Mononuclear cell (primary cell): ENCODE measurements around the gene SFI1. TPM values are rescaled to one million over a fixed set of nuclear protein-coding genes. Genes with fewer than 3 reads are reported as not detected.
"Not testable (repeated sequence)": the region's sequence is repeated elsewhere in the genome, so short reads cannot be mapped to it uniquely, and the experiment has no call there.

ENCODE experiments used
- H3K27me3 ChIP-seq: 2 replicates; pipeline ENCODE4 v1.6.0; 2011; ENCODE audit warnings: low read length, control low read depth; ENCODE audit not compliant: insufficient read depth
- H3K4me1 ChIP-seq: 2 replicates; pipeline ENCODE4 v1.5.1; 2011; ENCODE audit warnings: mild to moderate bottlenecking, low read length, control low read depth; ENCODE audit not compliant: insufficient read depth
- H3K4me3 ChIP-seq: 2 replicates; pipeline ENCODE4 v1.5.1; 2011; ENCODE audit warnings: mild to moderate bottlenecking, low read length, moderate library complexity
- H3K9me3 ChIP-seq: 2 replicates; pipeline ENCODE4 v1.5.1; 2011; ENCODE audit warnings: low read depth, mild to moderate bottlenecking, control low read depth, low read length
- total RNA-seq: library from RNA; depleted of rRNA; stranded (reverse); fragments of >200 nt; gene quantifications from one replicate; pipeline ENCODE4 v1.2.3, GENCODE V29; 2012

SFI1 gene
- total RNA-seq, 1 donor: 63.2 TPM

- not testable (repeated sequence) for H3K4me3 ChIP-seq, H3K9me3 ChIP-seq, H3K4me1 ChIP-seq, H3K27me3 ChIP-seq
Measured at GRCh38 chr22:31507517-31507916, 11.2 kb downstream of the SFI1 start.

GRCh38 chr22:31508536-31508935 lies 12.2 kb downstream of the SFI1 start:
- no peaks in the 10 kb centered on the region for H3K27me3 ChIP-seq
- no peak overlapping the region for H3K4me3 ChIP-seq
- no peaks in the 10 kb centered on the region for H3K4me1 ChIP-seq
- H3K9me3 ChIP-seq: no peaks in the 10 kb centered on the region

- Histone ChIP-seq H3K4me3 (no peak overlapping the region), H3K9me3 (no peaks in the 10 kb centered on the region), H3K4me1 (no peaks in the 10 kb centered on the region), H3K27me3 (no peaks in the 10 kb centered on the region)
Measured at GRCh38 chr22:31509061-31509762, 12.9 kb downstream of the SFI1 start.

GRCh38 chr22:31520051-31520450 lies 23.7 kb downstream of the SFI1 start:
- H3K27me3 ChIP-seq: no peaks in the 10 kb centered on the region
- H3K4me3 ChIP-seq: no peak overlapping the region
- H3K9me3 ChIP-seq: no peaks in the 10 kb centered on the region
- H3K4me1 ChIP-seq: no peaks in the 10 kb centered on the region

GRCh38 chr22:31524132-31524531 lies 27.8 kb downstream of the SFI1 start:
- H3K4me3 ChIP-seq, H3K4me1 ChIP-seq, H3K27me3 ChIP-seq, H3K9me3 ChIP-seq: not testable (repeated sequence)

GRCh38 chr22:31526270-31526669 lies 29.9 kb downstream of the SFI1 start:
- H3K4me1 ChIP-seq: peaks cover 8% of the 10 kb centered on the region

GRCh38 chr22:31530823-31531195 lies 34.5 kb downstream of the SFI1 start:
- Histone ChIP-seq H3K9me3 (no peaks in the 10 kb centered on the region), H3K4me3 (no peak overlapping the region)

More at GRCh38 chr22:31526270-31526669, 29.9 kb downstream of the SFI1 start:
- H3K4me3 ChIP-seq: no peak overlapping the region
- H3K27me3 ChIP-seq: no peaks in the 10 kb centered on the region
- H3K9me3 ChIP-seq: no peaks in the 10 kb centered on the region

GRCh38 chr22:31532060-31532459 lies 35.7 kb downstream of the SFI1 start:
- no peaks in the 10 kb centered on the region for H3K9me3 ChIP-seq
- no peak overlapping the region for H3K4me3 ChIP-seq
- H3K27me3 ChIP-seq: no peaks in the 10 kb centered on the region
- H3K4me1 ChIP-seq: peaks cover 3% of the 10 kb centered on the region

More at GRCh38 chr22:31530823-31531195, 34.5 kb downstream of the SFI1 start:
- Histone ChIP-seq H3K27me3 (no peaks in the 10 kb centered on the region), H3K4me1 (peaks cover 8% of the 10 kb centered on the region)

GRCh38 chr22:31533374-31533773 lies 37.0 kb downstream of the SFI1 start:
- no peaks in the 10 kb centered on the region for H3K9me3 ChIP-seq
- no peak overlapping the region for H3K4me3 ChIP-seq
- no peaks in the 10 kb centered on the region for H3K27me3 ChIP-seq
- H3K4me1 ChIP-seq: peaks cover 3% of the 10 kb centered on the region

GRCh38 chr22:31537019-31537535 lies 40.7 kb downstream of the SFI1 start:
- no peaks in the 10 kb centered on the region for H3K9me3 ChIP-seq
- no peak overlapping the region for H3K4me3 ChIP-seq
- no peaks in the 10 kb centered on the region for H3K27me3 ChIP-seq
- peaks cover 2% of the 10 kb centered on the region for H3K4me1 ChIP-seq

- Histone ChIP-seq H3K9me3 (no peaks in the 10 kb centered on the region), H3K4me3 (no peak overlapping the region), H3K27me3 (no peaks in the 10 kb centered on the region), H3K4me1 (no peaks in the 10 kb centered on the region)
Measured at GRCh38 chr22:31538815-31539214, 42.5 kb downstream of the SFI1 start.

- H3K4me1 ChIP-seq, H3K27me3 ChIP-seq, H3K4me3 ChIP-seq, H3K9me3 ChIP-seq: not testable (repeated sequence)
Measured at GRCh38 chr22:31540166-31540565, 43.8 kb downstream of the SFI1 start.

GRCh38 chr22:31540966-31541365 lies 44.6 kb downstream of the SFI1 start:
- H3K4me1 ChIP-seq: no peaks in the 10 kb centered on the region
- H3K4me3 ChIP-seq: no peak overlapping the region
- H3K9me3 ChIP-seq: no peaks in the 10 kb centered on the region
- H3K27me3 ChIP-seq: no peaks in the 10 kb centered on the region

GRCh38 chr22:31544481-31545480 lies 48.4 kb downstream of the SFI1 start:
- H3K27me3 ChIP-seq: no peaks in the 10 kb centered on the region

GRCh38 chr22:31550871-31551370 lies 54.6 kb downstream of the SFI1 start:
- Histone ChIP-seq H3K9me3 (no peaks in the 10 kb centered on the region), H3K4me1 (peaks cover 6% of the 10 kb centered on the region), H3K4me3 (no peak overlapping the region)

More at GRCh38 chr22:31544481-31545480, 48.4 kb downstream of the SFI1 start:
- Histone ChIP-seq H3K4me1 (no peaks in the 10 kb centered on the region), H3K4me3 (no peak overlapping the region), H3K9me3 (no peaks in the 10 kb centered on the region)

More at GRCh38 chr22:31550871-31551370, 54.6 kb downstream of the SFI1 start:
- H3K27me3 ChIP-seq: no peaks in the 10 kb centered on the region
